ENCODE results near the gene SLC1A5.

- no peak; the same call in 1 of the 2 replicates for TF ChIP-seq POLR2A (IDR thresholded peaks at IDR 0.05; ENCODE audit: low read depth, low read length)
- TF ChIP-seq POLR2AphosphoS5 (IDR thresholded peaks at IDR 0.05; ENCODE audit: low read depth, low read length), result no peak
- no peak for TF ChIP-seq TAF1 (IDR thresholded peaks at IDR 0.05; ENCODE audit: borderline replicate concordance, low read depth, low read length)
These were observed 798 bp downstream of the SLC1A5 start for GRCh38 chr19:46787331-46788261.
